Measurements from ENCODE around the gene CFB.

GRCh38 chr6:31920811-31921210 is 25.1 kb upstream of the CFB start:
- TF ChIP-seq CTCF (IDR thresholded peaks at IDR 0.05) (no peak), POLR2AphosphoS5 (IDR thresholded peaks at IDR 0.05) (no peak), POLR2A (IDR thresholded peaks at IDR 0.05) (no peak)

Data from gastroesophageal sphincter (tissue), 3 donors.